Fibroblast of lung (primary cell): Measurements from ENCODE around the gene DYSF. TPM values are rescaled to one million over a fixed set of nuclear protein-coding genes. Genes with fewer than 3 reads are reported as not detected.

Source experiments
- DNase-seq, 2 donors: peaks; one replicate each; pipeline versions ENCODE4 v3.0.0 to v3.0.0-alpha.2; 2010; ENCODE audit warnings: low read depth in 2 of 2
- H2AFZ ChIP-seq: 2 replicates; pipeline ENCODE4 v1.5.1; 2012; ENCODE audit warnings: low read length, control low read depth, inconsistent platforms
- H3K27ac ChIP-seq: 2 replicates; pipeline ENCODE4 v1.5.1; 2011; ENCODE audit warnings: low read length, control low read depth; ENCODE audit not compliant: insufficient read depth
- H3K27me3 ChIP-seq: 2 replicates; pipeline ENCODE4 v1.5.1; 2011; ENCODE audit warnings: mild to moderate bottlenecking, low read length; ENCODE audit not compliant: control insufficient read depth, insufficient read depth
- H3K36me3 ChIP-seq: 2 replicates; pipeline ENCODE4 v1.5.1; 2011; ENCODE audit warnings: low read length; ENCODE audit not compliant: control insufficient read depth, insufficient read depth
- H3K4me1 ChIP-seq: 2 replicates; pipeline ENCODE4 v1.5.1; 2011; ENCODE audit warnings: low read length; ENCODE audit not compliant: control insufficient read depth, insufficient read depth; ENCODE audit errors: extremely low read depth
- H3K4me2 ChIP-seq: 2 replicates; pipeline ENCODE4 v1.5.1; 2011; ENCODE audit warnings: low read length, control low read depth; ENCODE audit not compliant: insufficient read depth; ENCODE audit errors: extremely low read depth
- H3K4me3 ChIP-seq, 4 experiments: fragments of 200-600 bp in 1 of 4; sonication (generic) in 1 of 4; replicated peaks in 1 of 4; 2 replicates each; pipeline ENCODE4 v1.5.1; 2011 to 2016; ENCODE audit warnings: low read length in 4 of 4, low read depth in 3 of 4, mild to moderate bottlenecking in 3 of 4, control low read depth in 2 of 4, inconsistent platforms in 1 of 4, mixed read lengths in 1 of 4; ENCODE audit not compliant: insufficient read depth in 1 of 4; ENCODE audit errors: control extremely low read depth in 1 of 4
- H3K79me2 ChIP-seq: 2 replicates; pipeline ENCODE4 v1.5.1; 2012; ENCODE audit warnings: mild to moderate bottlenecking, low read length, inconsistent platforms; ENCODE audit not compliant: control insufficient read depth, insufficient read depth
- H3K9ac ChIP-seq: 2 replicates; pipeline ENCODE4 v1.5.1; 2011; ENCODE audit warnings: mild to moderate bottlenecking, low read length, control low read depth; ENCODE audit not compliant: insufficient read depth
- H3K9me3 ChIP-seq: 2 replicates; pipeline ENCODE4 v1.5.1; 2012; ENCODE audit warnings: low read depth, low read length; ENCODE audit not compliant: control insufficient read depth, insufficient read depth
- H4K20me1 ChIP-seq: 2 replicates; pipeline ENCODE4 v1.5.1; 2011; ENCODE audit warnings: low read length; ENCODE audit not compliant: control insufficient read depth, insufficient read depth; ENCODE audit errors: extremely low read depth
- CTCF ChIP-seq, 2 donors: IDR thresholded peaks in 1 of 2; conservative IDR thresholded peaks in 1 of 2; 1 replicate in 1 of 2; 2 replicates in 1 of 2; pipeline ENCODE4 v1.5.1; 2011 to 2012; ENCODE audit warnings: low read length in 2 of 2, control low read depth in 1 of 2, inconsistent platforms in 1 of 2, low read depth in 1 of 2, mild to moderate bottlenecking in 1 of 2
- EZH2 ChIP-seq: IDR thresholded peaks from 2 replicates; pipeline ENCODE4 v1.5.1; 2012; ENCODE audit warnings: low read length, control low read depth, mild to moderate bottlenecking; ENCODE audit errors: missing control alignments
- polyA plus RNA-seq, 2 donors: library from polyadenylated mRNA; depleted of rRNA in 1 of 2; stranded (reverse) in 1 of 2; unstranded in 1 of 2; fragments of >200 nt; gene quantifications; 2 replicates each; pipeline ENCODE4 v1.2.1, GENCODE V29; 2011 to 2012; ENCODE audit warnings: missing spikeins in 1 of 2
- total RNA-seq: library from RNA; depleted of rRNA; stranded (reverse); fragments of >200 nt; gene quantifications from 2 replicates; pipeline ENCODE4 v1.2.1, GENCODE V29; 2014

DYSF gene
- total and polyA plus RNA-seq, 2 donors (not counting 1 experiment from before 2014, with no cell fraction given) = under 0.01 to 0.67 TPM

- no peak for DNase-seq
- Histone ChIP-seq H2AFZ (no peak overlapping the region), H3K9me3 (no peaks in the 10 kb centered on the region), H3K4me1 (no peaks in the 10 kb centered on the region), H3K4me2 (no peak overlapping the region), H3K4me3 (no peak overlapping the region), H3K9ac (no peak overlapping the region), H3K36me3 (no peaks in the 10 kb centered on the region), H3K27ac (no peak overlapping the region), H3K79me2 (no peaks in the 10 kb centered on the region), H3K27me3 (no peaks in the 10 kb centered on the region), H4K20me1 (no peaks in the 10 kb centered on the region)
- no peak for TF ChIP-seq EZH2
- TF ChIP-seq CTCF (conservative IDR thresholded peaks at IDR 0.05 in 1 of 2, IDR thresholded peaks at IDR 0.05 in 1 of 2; ENCODE audit: low read depth in 1 of 2, low read length in 2 of 2) = no peak
Measured at GRCh38 chr2:71554028-71554705, 100.8 kb downstream of the DYSF start.

GRCh38 chr2:71554706-71555056, 101.3 kb downstream of the DYSF start:
- H4K20me1 ChIP-seq = no peaks in the 10 kb centered on the region
- no peaks in the 10 kb centered on the region for H3K36me3 ChIP-seq
- no peaks in the 10 kb centered on the region for H3K4me1 ChIP-seq
- no peak overlapping the region for H3K27ac ChIP-seq
- H3K27me3 ChIP-seq = no peaks in the 10 kb centered on the region
- no peak overlapping the region for H2AFZ ChIP-seq
- H3K4me3 ChIP-seq = no peak overlapping the region
- DNase-seq = no peak
- H3K4me2 ChIP-seq = no peak overlapping the region
- TF ChIP-seq CTCF (conservative IDR thresholded peaks at IDR 0.05 in 1 of 2, IDR thresholded peaks at IDR 0.05 in 1 of 2; ENCODE audit: low read depth in 1 of 2, low read length in 2 of 2) (no peak), EZH2 (no peak)
- H3K79me2 ChIP-seq = no peaks in the 10 kb centered on the region
- no peak overlapping the region for H3K9ac ChIP-seq
- no peaks in the 10 kb centered on the region for H3K9me3 ChIP-seq

- Histone ChIP-seq H3K9ac (no peak overlapping the region), H3K9me3 (no peaks in the 10 kb centered on the region), H4K20me1 (no peaks in the 10 kb centered on the region), H3K27me3 (no peaks in the 10 kb centered on the region), H3K4me2 (no peak overlapping the region), H3K4me3 (no peak overlapping the region), H2AFZ (no peak overlapping the region), H3K4me1 (no peaks in the 10 kb centered on the region), H3K79me2 (no peaks in the 10 kb centered on the region), H3K36me3 (no peaks in the 10 kb centered on the region), H3K27ac (no peak overlapping the region)
- TF ChIP-seq EZH2 (no peak), CTCF (conservative IDR thresholded peaks at IDR 0.05 in 1 of 2, IDR thresholded peaks at IDR 0.05 in 1 of 2; ENCODE audit: low read depth in 1 of 2, low read length in 2 of 2) (no peak)
- DNase-seq = no peak
Measured at GRCh38 chr2:71555798-71556454, 102.6 kb downstream of the DYSF start.
